AG04449 (cell line): ENCODE data around the gene PPP2R2C.

Experiments used
- CTCF ChIA-PET: fragments of 350-600 bp; formaldehyde crosslinking; extraction: SDS; loops from one replicate; lab custom pipeline; 2021; ENCODE audit warnings: antibody characterized with exemption; lab: Yijun Ruan, JAX
- POLR2A ChIA-PET: fragments of 400-600, 350-600 bp; formaldehyde crosslinking; extraction: SDS; loops from one replicate; lab custom pipeline; 2020; ENCODE audit warnings: antibody characterized with exemption, inconsistent platforms; lab: Yijun Ruan, JAX
- DNase-seq: peaks from one replicate; pipeline ENCODE4 v3.0.0-alpha.2; 2010; ENCODE audit warnings: low read depth, low spot score
- H3K4me3 ChIP-seq: 2 replicates; pipeline ENCODE4 v1.5.1; 2011; ENCODE audit warnings: low read depth, mild to moderate bottlenecking, control low read depth, low read length
- TF ChIP-seq, protein P1 (sequence below): IDR thresholded peaks from one replicate; pipeline ENCODE4 v1.5.1; 2011; ENCODE audit warnings: mild to moderate bottlenecking, moderate library complexity, low read length, control low read depth, inconsistent platforms; ENCODE audit not compliant: insufficient read depth; ENCODE audit errors: missing control alignments

Gene PPP2R2C

DNA sequence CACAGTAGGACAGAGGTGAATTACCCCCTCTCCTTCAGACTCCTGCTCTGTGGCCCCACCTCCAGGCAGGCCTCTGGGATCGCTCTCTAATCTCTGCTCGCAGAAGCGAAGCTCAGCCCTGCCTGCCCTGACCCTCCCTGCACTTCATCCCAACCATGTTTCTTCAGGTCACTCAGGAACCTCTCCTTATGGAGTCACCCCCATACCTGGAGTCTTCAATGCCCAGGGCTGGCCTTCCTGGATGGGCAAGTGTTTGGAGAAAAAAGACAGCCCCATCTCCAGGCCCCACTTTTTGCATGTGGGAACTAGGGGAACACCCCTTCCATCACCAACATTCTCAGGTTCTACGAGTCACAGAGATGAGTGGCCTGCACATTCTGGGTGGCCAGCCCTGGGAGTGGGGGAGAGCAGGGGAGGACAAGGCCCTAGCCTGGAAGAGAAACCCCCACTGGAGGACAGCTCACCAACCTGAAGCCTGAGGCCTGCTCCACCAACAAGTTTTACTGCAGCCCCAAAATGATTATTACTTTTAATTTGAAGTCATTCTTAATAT, 90.8 kb downstream of the PPP2R2C start:
- POLR2A ChIA-PET = no interaction called here
- TF ChIP-seq, protein P1, sequence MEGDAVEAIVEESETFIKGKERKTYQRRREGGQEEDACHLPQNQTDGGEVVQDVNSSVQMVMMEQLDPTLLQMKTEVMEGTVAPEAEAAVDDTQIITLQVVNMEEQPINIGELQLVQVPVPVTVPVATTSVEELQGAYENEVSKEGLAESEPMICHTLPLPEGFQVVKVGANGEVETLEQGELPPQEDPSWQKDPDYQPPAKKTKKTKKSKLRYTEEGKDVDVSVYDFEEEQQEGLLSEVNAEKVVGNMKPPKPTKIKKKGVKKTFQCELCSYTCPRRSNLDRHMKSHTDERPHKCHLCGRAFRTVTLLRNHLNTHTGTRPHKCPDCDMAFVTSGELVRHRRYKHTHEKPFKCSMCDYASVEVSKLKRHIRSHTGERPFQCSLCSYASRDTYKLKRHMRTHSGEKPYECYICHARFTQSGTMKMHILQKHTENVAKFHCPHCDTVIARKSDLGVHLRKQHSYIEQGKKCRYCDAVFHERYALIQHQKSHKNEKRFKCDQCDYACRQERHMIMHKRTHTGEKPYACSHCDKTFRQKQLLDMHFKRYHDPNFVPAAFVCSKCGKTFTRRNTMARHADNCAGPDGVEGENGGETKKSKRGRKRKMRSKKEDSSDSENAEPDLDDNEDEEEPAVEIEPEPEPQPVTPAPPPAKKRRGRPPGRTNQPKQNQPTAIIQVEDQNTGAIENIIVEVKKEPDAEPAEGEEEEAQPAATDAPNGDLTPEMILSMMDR = no peak
- CTCF ChIA-PET = interaction anchor here (1.0 to 1.9 kb wide), 2 partner anchors 50 to 131 kb away, joined by 4 to 6 read pairs; no protein-coding TSS in a partner anchor
- no peak overlapping the region for H3K4me3 ChIP-seq
- DNase-seq = no peak

DNA sequence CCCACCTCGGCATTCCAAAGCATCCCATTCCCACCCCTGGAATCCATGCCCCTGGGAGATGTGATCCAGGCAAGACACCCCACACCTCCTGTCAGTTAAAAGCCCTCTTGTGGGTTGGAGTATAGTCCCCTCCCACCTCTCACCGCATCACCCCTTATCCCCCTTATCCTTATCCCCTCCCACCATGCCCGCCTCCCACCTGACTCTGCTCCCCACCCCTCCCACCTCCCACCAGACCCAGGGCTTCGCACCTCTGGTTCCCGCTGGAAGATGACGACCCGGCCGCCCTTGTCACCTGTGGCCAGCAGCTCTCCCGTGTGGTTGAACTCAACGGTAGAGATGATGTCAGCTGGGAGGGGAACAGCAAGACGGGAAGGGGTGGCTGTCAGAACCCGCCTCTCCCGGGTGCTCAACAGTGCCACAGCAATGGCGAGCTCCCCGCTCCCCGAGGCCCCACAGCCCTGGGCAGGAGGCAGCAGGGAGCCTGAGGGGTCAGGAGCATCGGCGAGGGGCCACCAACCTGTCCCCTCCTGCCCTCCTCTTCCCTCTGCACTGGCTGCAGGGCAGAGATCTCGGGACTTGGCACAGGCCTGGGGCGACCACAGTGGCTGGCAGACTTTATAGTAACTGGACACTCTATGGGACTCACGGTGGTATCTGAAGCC, 91.5 kb downstream of the PPP2R2C start:
- no peak overlapping the region for H3K4me3 ChIP-seq
- ChIA-PET CTCF (interaction anchor here (1.1 to 1.9 kb wide), 2 partner anchors 49 to 50 kb away, joined by 3 to 6 read pairs; no protein-coding TSS in a partner anchor), POLR2A (no interaction called here)
- DNase-seq = no peak
- TF ChIP-seq, protein P1 = no peak

- CTCF ChIA-PET = interaction anchor here (1.1 kb wide), 1 partner anchor 49 kb away, joined by 3 read pairs; no protein-coding TSS in a partner anchor
- POLR2A ChIA-PET = no interaction called here
- TF ChIP-seq, protein P1 = no peak
- H3K4me3 ChIP-seq = no peak overlapping the region
- no peak for DNase-seq
These were observed 92.4 kb downstream of the PPP2R2C start for GRCh38 chr4:6379767-6380745.

GRCh38 chr4:6378493-6379445, 93.6 kb downstream of the PPP2R2C start:
- DNase-seq = no peak
- H3K4me3 ChIP-seq = no peak overlapping the region
- CTCF ChIA-PET = no interaction called here
- TF ChIP-seq, protein P1 = no peak
- POLR2A ChIA-PET = no interaction called here

DNA sequence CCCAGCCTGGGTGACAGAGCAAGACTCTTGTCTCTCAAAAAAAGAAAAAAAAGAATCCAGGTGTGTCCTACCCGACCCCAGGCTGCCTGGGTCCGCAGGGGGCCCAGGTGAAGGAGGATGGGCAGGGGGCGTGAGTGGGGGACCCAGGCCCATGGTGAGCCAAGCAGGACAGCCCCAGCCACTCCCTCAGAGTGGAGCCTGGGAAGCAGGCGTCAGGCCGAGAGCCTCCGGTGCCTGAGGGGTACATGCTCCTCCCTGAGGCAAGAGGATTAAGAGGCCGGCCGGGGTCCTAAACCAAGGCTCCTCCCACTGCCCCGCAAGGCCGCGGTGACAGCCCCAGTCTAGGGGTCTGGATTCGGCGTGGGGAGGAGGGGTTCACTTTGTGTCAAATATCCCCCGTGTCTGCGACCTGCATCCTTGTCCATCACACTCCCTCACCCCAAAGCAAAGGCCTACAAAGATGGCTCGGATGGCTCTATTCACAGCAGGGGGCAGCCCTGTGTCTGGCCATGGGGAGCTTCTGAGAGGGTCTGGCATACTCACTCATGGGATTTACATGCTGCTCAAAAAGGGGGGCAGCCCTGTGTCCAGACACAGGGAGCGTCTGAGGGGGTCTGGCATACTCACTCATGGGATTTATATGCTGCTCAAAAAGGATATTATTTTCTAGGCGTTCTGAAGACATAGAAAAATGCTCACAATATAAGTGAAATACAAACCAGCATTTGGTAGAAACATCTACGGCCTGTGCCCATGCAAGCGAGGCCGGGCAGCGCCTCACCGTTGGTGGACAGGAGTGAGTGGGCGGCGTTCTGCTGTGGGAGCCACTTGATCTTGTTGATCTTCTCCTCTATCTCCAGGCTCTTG, 94.6 kb downstream of the PPP2R2C start:
- CTCF ChIA-PET = no interaction called here
- no peak overlapping the region for H3K4me3 ChIP-seq
- no peak for DNase-seq
- POLR2A ChIA-PET = no interaction called here
- TF ChIP-seq, protein P1 = no peak
